B cell (primary cell): ENCODE measurements around the gene ZBED1. TPM values are rescaled to one million over a fixed set of nuclear protein-coding genes. Genes with fewer than 3 reads are reported as not detected.
"Not testable (repeated sequence)": the region's sequence is repeated elsewhere in the genome, so short reads cannot be mapped to it uniquely, and the experiment has no call there.

Experiments
- ATAC-seq: fragments of 200-7000 bp; cut with Tn5 transposase; one replicate; pipeline ENCODE4 v1.10.0; 2021; ENCODE audit warnings: low read depth, mild to moderate bottlenecking, moderate number of reproducible peaks, moderate library complexity
- CTCF ChIA-PET: fragments of 350-600 bp; sonication (Branson Sonifier 250); formaldehyde crosslinking; loops from one replicate; lab custom pipeline; 2021; ENCODE audit warnings: antibody characterized with exemption, inconsistent platforms; lab: Charles Lee
- POLR2A ChIA-PET: fragments of 350-600 bp; sonication (Branson Sonifier 250); formaldehyde crosslinking; loops from one replicate; lab custom pipeline; 2021; ENCODE audit warnings: antibody characterized with exemption; lab: Charles Lee
- DNase-seq: peaks from one replicate; pipeline ENCODE4 v3.0.0; 2013
- H2AFZ ChIP-seq: 2 replicates; pipeline ENCODE4 v1.6.1; 2012; ENCODE audit warnings: mild to moderate bottlenecking, low read depth, low read length; ENCODE audit not compliant: insufficient read depth, poor library complexity, severe bottlenecking
- H3K27ac ChIP-seq, 2 donors: 1 replicate in 1 of 2; 2 replicates in 1 of 2; pipeline ENCODE4 v1.5.1; 2012 to 2013; ENCODE audit warnings: low read length in 2 of 2, mild to moderate bottlenecking in 2 of 2, moderate library complexity in 1 of 2
- H3K27me3 ChIP-seq, 4 experiments: fragments of 200-600 bp in 1 of 4; sonication (generic) in 1 of 4; replicated peaks in 1 of 4; 1 replicate in 2 of 4; 2 replicates in 2 of 4; pipeline versions ENCODE4 v1.6.1 to v1.7.0; 2013 to 2016; ENCODE audit warnings: low read length in 3 of 4, mild to moderate bottlenecking in 2 of 4, mixed read lengths in 1 of 4, moderate library complexity in 1 of 4; ENCODE audit not compliant: insufficient read depth in 4 of 4, control insufficient read depth in 3 of 4; ENCODE audit errors: control extremely low read depth in 1 of 4
- H3K36me3 ChIP-seq, 2 experiments: replicated peaks in 1 of 2; 1 replicate in 1 of 2; 2 replicates in 1 of 2; pipeline versions ENCODE4 v1.6.1 to v1.7.1; 2013; ENCODE audit warnings: low read length in 1 of 2; ENCODE audit not compliant: insufficient read depth in 2 of 2, control insufficient read depth in 1 of 2; ENCODE audit errors: control extremely low read depth in 1 of 2, extremely low read depth in 1 of 2
- H3K4me1 ChIP-seq, 2 donors: fragments of 200-600 bp in 1 of 2; sonication (generic) in 1 of 2; 1 replicate in 1 of 2; 2 replicates in 1 of 2; pipeline versions ENCODE4 v1.5.1 to v1.6.1; 2013 to 2017; ENCODE audit warnings: low read length in 2 of 2; ENCODE audit not compliant: control insufficient read depth in 2 of 2, insufficient read depth in 2 of 2
- H3K4me2 ChIP-seq: replicated peaks from 2 replicates; pipeline ENCODE3; 2012; ENCODE audit warnings: mild to moderate bottlenecking, low read depth, low read length; ENCODE audit not compliant: poor library complexity, severe bottlenecking
- H3K4me3 ChIP-seq, 5 experiments: fragments of 200-600 bp in 1 of 5; sonication (generic) in 1 of 5; 1 replicate in 3 of 5; 2 replicates in 2 of 5; pipeline versions ENCODE4 v1.5.1 to v1.7.0; 2011 to 2016; ENCODE audit warnings: low read length in 4 of 5, mild to moderate bottlenecking in 4 of 5, low read depth in 2 of 5, control low read depth in 1 of 5, moderate library complexity in 1 of 5; ENCODE audit not compliant: insufficient read depth in 1 of 5; ENCODE audit errors: control extremely low read depth in 1 of 5, extremely low read depth in 1 of 5
- H3K79me2 ChIP-seq: fragments of 200-600 bp; sonication (generic); one replicate; pipeline ENCODE4 v1.6.0; 2016; ENCODE audit warnings: low read length; ENCODE audit not compliant: control insufficient read depth, insufficient read depth
- H3K9ac ChIP-seq: fragments of 200-600 bp; sonication (generic); 2 replicates; pipeline ENCODE4 v1.6.1; 2017; ENCODE audit warnings: mild to moderate bottlenecking, low read length, moderate library complexity
- H3K9me3 ChIP-seq, 3 donors: one replicate each; pipeline versions ENCODE4 v1.6.1 to v1.7.1; 2013; ENCODE audit warnings: low read length in 2 of 3; ENCODE audit not compliant: control insufficient read depth in 2 of 3, insufficient read depth in 1 of 3; ENCODE audit errors: control extremely low read depth in 1 of 3
- H4K20me1 ChIP-seq: 2 replicates; pipeline ENCODE4 v1.6.0; 2012; ENCODE audit warnings: mild to moderate bottlenecking, low read length; ENCODE audit not compliant: insufficient read depth, control insufficient read depth, poor library complexity, severe bottlenecking
- H3K27ac Mint-ChIP-seq: one replicate; pipeline ENCODE4 v1.8.0; 2021; ENCODE audit warnings: mixed read lengths
- H3K27me3 Mint-ChIP-seq: one replicate; pipeline ENCODE4 v1.8.0; 2021; ENCODE audit warnings: mixed read lengths
- H3K4me1 Mint-ChIP-seq: one replicate; pipeline ENCODE4 v1.8.0; 2021; ENCODE audit warnings: mixed read lengths
- H3K4me3 Mint-ChIP-seq: one replicate; pipeline ENCODE4 v1.8.0; 2021; ENCODE audit warnings: mixed read lengths
- H3K9me3 Mint-ChIP-seq: one replicate; pipeline ENCODE4 v1.8.0; 2022; ENCODE audit warnings: mixed read lengths; ENCODE audit not compliant: insufficient read depth
- EZH2 ChIP-seq: IDR thresholded peaks from 2 replicates; pipeline ENCODE4 v1.6.1; 2012; ENCODE audit warnings: borderline replicate concordance, low read depth, mild to moderate bottlenecking, moderate library complexity, low read length; ENCODE audit not compliant: insufficient read depth, poor library complexity, severe bottlenecking
- WGBS: methylation state at CpG from one replicate; pipeline ENCODE4 v1.1.5; 2013; ENCODE audit warnings: missing lambda C conversion rate; ENCODE audit not compliant: insufficient coverage; 5-methylcytosine and 5-hydroxymethylcytosine counted together
- intact Hi-C: fragments of 100-400 bp; cut with micrococcal nuclease; formaldehyde crosslinking; loops from one replicate; pipeline ENCODE4 v1.10.0; 2022
- polyA plus RNA-seq: library from polyadenylated mRNA; depleted of rRNA; stranded (reverse); fragments of >200 nt; gene quantifications from 2 replicates; pipeline ENCODE4 v1.2.3, GENCODE V29; 2012
- total RNA-seq, 2 donors: library from RNA; stranded (reverse); fragments of 120-200 nt in 1 of 2; gene quantifications; 1 replicate in 1 of 2; 2 replicates in 1 of 2; pipeline versions ENCODE4 v1.2.3 to v1.2.4, GENCODE V29; 2013 to 2022
- TF ChIP-seq, protein P1 (sequence below): fragments of 200-600 bp; IDR thresholded peaks from one replicate; pipeline ENCODE4 v1.8.0; 2022; ENCODE audit warnings: antibody characterized with exemption, mild to moderate bottlenecking

ZBED1 gene
- total and polyA plus RNA-seq, 2 donors (not counting 1 experiment from before 2014, with no cell fraction given) = 20.3 to 44.7 TPM

DNA sequence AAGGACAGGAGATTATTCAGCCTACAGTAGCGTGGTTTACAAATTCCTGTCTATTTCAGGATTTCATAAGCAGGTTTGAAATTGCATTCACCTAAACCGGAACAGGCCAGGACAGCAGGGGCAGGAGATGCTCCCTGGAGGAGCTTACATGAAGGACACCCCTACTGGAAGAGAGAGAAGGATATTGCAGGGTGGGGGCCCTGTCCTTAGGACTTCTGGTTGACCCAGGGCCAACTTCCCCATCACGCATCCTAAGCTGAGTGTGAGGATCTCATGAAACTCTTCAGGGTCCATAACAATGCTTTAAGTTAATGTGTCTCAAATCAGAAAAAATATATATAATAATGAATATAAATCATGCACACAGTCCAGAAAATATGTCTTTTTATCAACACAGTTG is 6.4 kb upstream of the ZBED1 start:
- no peak overlapping the region for H2AFZ ChIP-seq
- H3K27ac Mint-ChIP-seq = no peak overlapping the region
- H3K9me3 Mint-ChIP-seq = no peaks in the 10 kb centered on the region
- H3K4me1 ChIP-seq = peaks cover 0 to 3% of the 10 kb centered on the region in 2 donors
- TF ChIP-seq, protein P1, sequence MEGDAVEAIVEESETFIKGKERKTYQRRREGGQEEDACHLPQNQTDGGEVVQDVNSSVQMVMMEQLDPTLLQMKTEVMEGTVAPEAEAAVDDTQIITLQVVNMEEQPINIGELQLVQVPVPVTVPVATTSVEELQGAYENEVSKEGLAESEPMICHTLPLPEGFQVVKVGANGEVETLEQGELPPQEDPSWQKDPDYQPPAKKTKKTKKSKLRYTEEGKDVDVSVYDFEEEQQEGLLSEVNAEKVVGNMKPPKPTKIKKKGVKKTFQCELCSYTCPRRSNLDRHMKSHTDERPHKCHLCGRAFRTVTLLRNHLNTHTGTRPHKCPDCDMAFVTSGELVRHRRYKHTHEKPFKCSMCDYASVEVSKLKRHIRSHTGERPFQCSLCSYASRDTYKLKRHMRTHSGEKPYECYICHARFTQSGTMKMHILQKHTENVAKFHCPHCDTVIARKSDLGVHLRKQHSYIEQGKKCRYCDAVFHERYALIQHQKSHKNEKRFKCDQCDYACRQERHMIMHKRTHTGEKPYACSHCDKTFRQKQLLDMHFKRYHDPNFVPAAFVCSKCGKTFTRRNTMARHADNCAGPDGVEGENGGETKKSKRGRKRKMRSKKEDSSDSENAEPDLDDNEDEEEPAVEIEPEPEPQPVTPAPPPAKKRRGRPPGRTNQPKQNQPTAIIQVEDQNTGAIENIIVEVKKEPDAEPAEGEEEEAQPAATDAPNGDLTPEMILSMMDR = no peak
- no peak for TF ChIP-seq EZH2
- H3K79me2 ChIP-seq = no peaks in the 10 kb centered on the region
- WGBS = 100% methylated on average over 2 of the region's 3 CpGs
- no peak overlapping the region for H3K27ac ChIP-seq
- no peaks in the 10 kb centered on the region for H3K9me3 ChIP-seq
- H3K4me3 Mint-ChIP-seq = no peak overlapping the region
- no peak overlapping the region for H3K9ac ChIP-seq
- H3K4me1 Mint-ChIP-seq = peaks cover 6% of the 10 kb centered on the region
- H4K20me1 ChIP-seq = no peaks in the 10 kb centered on the region
- H3K27me3 Mint-ChIP-seq = no peaks in the 10 kb centered on the region
- CTCF ChIA-PET = no interaction called here
- intact Hi-C loops = no loop called here
- POLR2A ChIA-PET = no interaction called here
- H3K4me3 ChIP-seq = no peak overlapping the region
- no peaks in the 10 kb centered on the region for H3K27me3 ChIP-seq
- H3K36me3 ChIP-seq = no peaks in the 10 kb centered on the region
- H3K4me2 ChIP-seq = no peak overlapping the region
- DNase-seq (no peak), ATAC-seq (no peak)

DNA sequence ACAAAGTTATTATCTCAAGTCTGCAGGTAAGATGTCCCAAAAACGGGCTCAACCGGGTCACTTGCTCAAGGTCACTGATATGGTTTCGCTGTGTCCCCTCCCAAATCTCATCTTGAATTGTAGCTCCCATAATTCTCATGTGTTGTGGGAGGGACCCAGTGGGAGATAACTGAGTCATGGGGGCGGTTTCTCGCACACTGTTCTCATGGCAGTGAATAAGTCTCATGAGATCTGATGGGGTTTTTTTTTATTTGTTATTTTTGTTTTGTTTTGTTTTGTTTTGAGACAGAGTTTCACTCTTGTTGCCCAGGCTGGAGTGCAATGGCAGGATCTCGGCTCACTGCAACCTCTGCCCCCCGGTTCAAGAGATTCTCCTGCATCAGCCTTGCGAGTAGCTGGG is 4.6 kb upstream of the ZBED1 start:
- 91% methylated on average over 7 of the region's 8 CpGs for WGBS
- H3K27ac Mint-ChIP-seq, H3K9me3 Mint-ChIP-seq, intact Hi-C loops, CTCF ChIA-PET, H2AFZ ChIP-seq, H3K4me2 ChIP-seq, H3K9ac ChIP-seq, H3K27me3 Mint-ChIP-seq, H3K4me3 Mint-ChIP-seq, H3K4me1 ChIP-seq, ATAC-seq, H3K4me3 ChIP-seq, H4K20me1 ChIP-seq, POLR2A ChIA-PET, H3K4me1 Mint-ChIP-seq, H3K27me3 ChIP-seq, H3K9me3 ChIP-seq, H3K27ac ChIP-seq, H3K36me3 ChIP-seq, H3K79me2 ChIP-seq, DNase-seq: not testable (repeated sequence)
